Left lung (tissue), 10 donors: ENCODE data around the gene ITGAX. TPM values are rescaled to one million over a fixed set of nuclear protein-coding genes. Genes with fewer than 3 reads are reported as not detected.

Source experiments
- ATAC-seq: fragments of 200-7000 bp; cut with Tn5 transposase; one replicate; pipeline ENCODE4 v1.9.1; 2020; ENCODE audit warnings: moderate library complexity
- DNase-seq, 4 donors: peaks; one replicate each; pipeline ENCODE4 v3.0.0-alpha.2; 2013 to 2020
- H3K27ac ChIP-seq, 2 donors: fragments of 200-600 bp; sonication (generic) in 1 of 2; one replicate each; pipeline versions ENCODE4 v1.5.0 to v1.8.0; 2020 to 2021
- H3K27me3 ChIP-seq, 2 donors: fragments of 200-600 bp; sonication (generic) in 1 of 2; one replicate each; pipeline versions ENCODE4 v1.5.0 to v1.8.0; 2020 to 2021
- H3K36me3 ChIP-seq, 2 donors: fragments of 200-600 bp; sonication (generic) in 1 of 2; one replicate each; pipeline versions ENCODE4 v1.5.0 to v1.8.0; 2020 to 2021
- H3K4me1 ChIP-seq, 2 donors: fragments of 200-600 bp; one replicate each; pipeline ENCODE4 v1.8.0; 2021
- H3K4me3 ChIP-seq, 2 donors: fragments of 200-600 bp; sonication (generic) in 1 of 2; one replicate each; pipeline versions ENCODE4 v1.5.0 to v1.8.0; 2020 to 2021; ENCODE audit warnings: mild to moderate bottlenecking in 1 of 2
- H3K9me3 ChIP-seq, 2 donors: fragments of 200-600 bp; sonication (generic) in 1 of 2; one replicate each; pipeline versions ENCODE4 v1.5.0 to v1.8.0; 2020 to 2021
- CTCF ChIP-seq, 2 donors: fragments of 200-600 bp; sonication (generic) in 1 of 2; IDR thresholded peaks; one replicate each; pipeline versions ENCODE4 v1.5.0 to v1.8.0; 2021; ENCODE audit warnings: antibody characterized with exemption in 2 of 2
- intact Hi-C, 2 donors: fragments of 100-400 bp; cut with DNase I; formaldehyde crosslinking; loops; one replicate each; pipeline versions ENCODE4 v1.11.2 to v1.14.2; 2022
- polyA plus RNA-seq, 6 donors: library from polyadenylated mRNA; unstranded; fragments of 120-200 nt; gene quantifications; one replicate each; pipeline ENCODE4 v1.2.1, GENCODE V29; 2013; ENCODE audit not compliant: insufficient read length in 6 of 6
- total RNA-seq, 2 donors: library from RNA; stranded (reverse); fragmentation: NEBNext Ultra II Directional; extraction: Animal tissue kit (Norgen Biotek cat#: 25700); gene quantifications; one replicate each; pipeline ENCODE4 v1.2.1, GENCODE V29; 2021
- donor health status: DM: no; HTN: yes; CAD: no.
- donor health status: DM: no; HTN: no; CAD: no.

ITGAX gene
- total and polyA plus RNA-seq, 8 donors, result 0.94 to 134 (median 1.8) TPM

GRCh38 chr16:31409433-31409832 is 54.5 kb downstream of the ITGAX start:
- Histone ChIP-seq H3K36me3 (no peaks in the 10 kb centered on the region), H3K27ac (no peak overlapping the region), H3K27me3 (peaks cover 0 to 14% of the 10 kb centered on the region in 2 donors), H3K4me3 (no peak overlapping the region), H3K9me3 (no peaks in the 10 kb centered on the region), H3K4me1 (no peaks in the 10 kb centered on the region)
- intact Hi-C loops, result no loop called here
- no peak for TF ChIP-seq CTCF (IDR thresholded peaks at IDR 0.05)
- DNase-seq (no peak), ATAC-seq (no peak)

- ATAC-seq, result no peak
- DNase-seq, result no peak
- no peak for TF ChIP-seq CTCF (IDR thresholded peaks at IDR 0.05)
- intact Hi-C loops, result no loop called here
- Histone ChIP-seq H3K4me1 (no peaks in the 10 kb centered on the region), H3K27me3 (peaks cover 0 to 20% of the 10 kb centered on the region in 2 donors), H3K36me3 (no peaks in the 10 kb centered on the region), H3K4me3 (no peak overlapping the region), H3K9me3 (no peaks in the 10 kb centered on the region), H3K27ac (no peak overlapping the region)
Measured at GRCh38 chr16:31410082-31410481, 55.1 kb downstream of the ITGAX start.

- no peak for ATAC-seq
- Histone ChIP-seq H3K4me3 (no peak overlapping the region), H3K27me3 (peaks cover 0 to 20% of the 10 kb centered on the region in 2 donors), H3K36me3 (no peaks in the 10 kb centered on the region), H3K4me1 (no peaks in the 10 kb centered on the region), H3K27ac (no peak overlapping the region), H3K9me3 (no peaks in the 10 kb centered on the region)
- intact Hi-C loops, result no loop called here
- no peak for DNase-seq
- TF ChIP-seq CTCF (IDR thresholded peaks at IDR 0.05), result no peak
Measured at GRCh38 chr16:31411024-31411844, 56.3 kb downstream of the ITGAX start.

- H3K9me3 ChIP-seq, result no peaks in the 10 kb centered on the region
- no peak for DNase-seq
- no peak overlapping the region for H3K27ac ChIP-seq
- intact Hi-C loops, result no loop called here
- ATAC-seq, result no peak
- no peaks in the 10 kb centered on the region for H3K4me1 ChIP-seq
- peaks cover 0 to 20% of the 10 kb centered on the region in 2 donors for H3K27me3 ChIP-seq
- H3K4me3 ChIP-seq, result no peak overlapping the region
- TF ChIP-seq CTCF (IDR thresholded peaks at IDR 0.05), result no peak
- H3K36me3 ChIP-seq, result no peaks in the 10 kb centered on the region
Measured at GRCh38 chr16:31412750-31413149, 57.8 kb downstream of the ITGAX start.

GRCh38 chr16:31413381-31413780 is 58.4 kb downstream of the ITGAX start:
- no peak for DNase-seq
- Histone ChIP-seq H3K27ac (no peak overlapping the region), H3K36me3 (no peaks in the 10 kb centered on the region), H3K27me3 (peaks cover 0 to 14% of the 10 kb centered on the region in 2 donors), H3K9me3 (no peaks in the 10 kb centered on the region), H3K4me3 (no peak overlapping the region), H3K4me1 (no peaks in the 10 kb centered on the region)
- ATAC-seq, result no peak
- intact Hi-C loops, result no loop called here
- TF ChIP-seq CTCF (IDR thresholded peaks at IDR 0.05), result no peak
